Neuronal stem cell (in vitro differentiated cells): ENCODE data around the gene LDB3.

Experiments used
- DNase-seq: peaks from one replicate; pipeline ENCODE4 v3.0.0-alpha.2; 2013; ENCODE audit warnings: low spot score
- H2AFZ ChIP-seq: one replicate; pipeline ENCODE4 v1.6.1; 2013; ENCODE audit warnings: mild to moderate bottlenecking, low read length, inconsistent platforms
- H2AK5ac ChIP-seq: 2 replicates; pipeline ENCODE4 v1.6.1; 2013; ENCODE audit warnings: low read depth, mild to moderate bottlenecking, inconsistent platforms, low read length, moderate library complexity, mixed read lengths
- H2BK120ac ChIP-seq: 2 replicates; pipeline ENCODE4 v1.6.1; 2013; ENCODE audit warnings: low read depth, mild to moderate bottlenecking, inconsistent platforms, low read length, moderate library complexity, mixed read lengths
- H2BK12ac ChIP-seq: one replicate; pipeline ENCODE4 v1.6.1; 2013; ENCODE audit warnings: low read length, inconsistent platforms
- H2BK15ac ChIP-seq: 2 replicates; pipeline ENCODE4 v1.6.1; 2013; ENCODE audit warnings: mild to moderate bottlenecking, low read length, inconsistent platforms, mixed read lengths
- H2BK5ac ChIP-seq: one replicate; pipeline ENCODE4 v1.6.1; 2013; ENCODE audit warnings: inconsistent platforms, mild to moderate bottlenecking, low read length, moderate library complexity
- H3K14ac ChIP-seq: one replicate; pipeline ENCODE4 v1.6.1; 2013; ENCODE audit warnings: low read length, inconsistent platforms
- H3K18ac ChIP-seq: 2 replicates; pipeline ENCODE4 v1.6.1; 2013; ENCODE audit warnings: low read length, inconsistent platforms
- H3K23ac ChIP-seq: 2 replicates; pipeline ENCODE4 v1.6.1; 2013; ENCODE audit warnings: low read depth, mild to moderate bottlenecking, mixed read lengths, low read length, inconsistent platforms; ENCODE audit not compliant: poor library complexity
- H3K27ac ChIP-seq: replicated peaks from 3 replicates; pipeline ENCODE4 v1.5.1; 2013; ENCODE audit warnings: low read length, inconsistent platforms
- H3K27me3 ChIP-seq, 3 experiments: 2 replicates each; pipeline ENCODE4 v1.6.1; 2013; ENCODE audit warnings: low read length in 3 of 3, mild to moderate bottlenecking in 2 of 3, inconsistent platforms in 1 of 3, low read depth in 1 of 3, mixed read lengths in 1 of 3, moderate library complexity in 1 of 3; ENCODE audit not compliant: control insufficient read depth in 3 of 3, insufficient read depth in 3 of 3
- H3K36me3 ChIP-seq, 2 donors: replicated peaks in 1 of 2; 2 replicates each; pipeline ENCODE4 v1.6.1; 2013; ENCODE audit warnings: low read length in 2 of 2; ENCODE audit not compliant: control insufficient read depth in 2 of 2, insufficient read depth in 2 of 2
- H3K4ac ChIP-seq: 2 replicates; pipeline ENCODE4 v1.6.1; 2013; ENCODE audit warnings: inconsistent platforms, mild to moderate bottlenecking, low read length, moderate library complexity
- H3K4me1 ChIP-seq, 2 donors: 1 replicate in 1 of 2; 2 replicates in 1 of 2; pipeline ENCODE4 v1.6.1; 2013; ENCODE audit warnings: low read length in 2 of 2, low read depth in 1 of 2; ENCODE audit not compliant: control insufficient read depth in 2 of 2, insufficient read depth in 1 of 2
- H3K4me2 ChIP-seq: one replicate; pipeline ENCODE4 v1.6.1; 2013; ENCODE audit warnings: mild to moderate bottlenecking, low read length, inconsistent platforms; ENCODE audit not compliant: insufficient read depth, poor library complexity, severe bottlenecking
- H3K4me3 ChIP-seq, 2 donors: 2 replicates each; pipeline ENCODE4 v1.5.1; 2013; ENCODE audit warnings: low read length in 2 of 2, mild to moderate bottlenecking in 2 of 2, inconsistent platforms in 1 of 2, moderate library complexity in 1 of 2
- H3K79me1 ChIP-seq: one replicate; pipeline ENCODE4 v1.6.1; 2013; ENCODE audit warnings: low read depth, mild to moderate bottlenecking, inconsistent platforms, low read length, moderate library complexity
- H3K9ac ChIP-seq: one replicate; pipeline ENCODE4 v1.6.1; 2013; ENCODE audit warnings: mild to moderate bottlenecking, low read depth, low read length, inconsistent platforms; ENCODE audit not compliant: poor library complexity
- H3K9me3 ChIP-seq, 2 donors: replicated peaks in 1 of 2; 2 replicates each; pipeline versions ENCODE3 to v1.6.1; 2013; ENCODE audit warnings: low read length in 2 of 2, mild to moderate bottlenecking in 2 of 2, inconsistent platforms in 1 of 2, low read depth in 1 of 2, mixed read lengths in 1 of 2, moderate library complexity in 1 of 2; ENCODE audit not compliant: control insufficient read depth in 2 of 2, insufficient read depth in 1 of 2
- H4K8ac ChIP-seq: one replicate; pipeline ENCODE4 v1.6.1; 2013; ENCODE audit warnings: low read depth, mild to moderate bottlenecking, inconsistent platforms, low read length, moderate library complexity
- H4K91ac ChIP-seq: one replicate; pipeline ENCODE4 v1.6.1; 2013; ENCODE audit warnings: low read length, low read depth, mild to moderate bottlenecking, inconsistent platforms; ENCODE audit not compliant: poor library complexity
- WGBS, 2 donors: extraction: QIAGEN DNeasy Blood & Tissue Kit; methylation state at CpG; one replicate each; pipeline ENCODE4 v1.1.7; 2013; ENCODE audit warnings: missing lambda C conversion rate in 2 of 2, mixed read lengths in 1 of 2; ENCODE audit not compliant: insufficient read length in 2 of 2, insufficient replicate concordance in 1 of 2; ENCODE audit errors: extremely low coverage in 2 of 2; 5-methylcytosine and 5-hydroxymethylcytosine counted together

LDB3 gene

GRCh38 chr10:86779220-86780017 is 111.1 kb downstream of the LDB3 start:
- H3K79me1 ChIP-seq, result peaks cover 1% of the 10 kb centered on the region
- no peak overlapping the region for H3K4me2 ChIP-seq
- no peak overlapping the region for H3K18ac ChIP-seq
- H3K4me1 ChIP-seq, result peaks cover 6 to 12% of the 10 kb centered on the region in 2 donors
- H4K8ac ChIP-seq, result no peak overlapping the region
- H3K4me3 ChIP-seq, result no peak overlapping the region
- no peak overlapping the region for H3K9ac ChIP-seq
- H2AK5ac ChIP-seq, result no peak overlapping the region
- no peak overlapping the region for H2BK12ac ChIP-seq
- H2BK5ac ChIP-seq, result no peak overlapping the region
- no peak overlapping the region for H4K91ac ChIP-seq
- no peak for DNase-seq
- no peak overlapping the region for H2AFZ ChIP-seq
- no peak overlapping the region for H3K27ac ChIP-seq
- no peaks in the 10 kb centered on the region for H3K27me3 ChIP-seq
- no peak overlapping the region for H2BK15ac ChIP-seq
- H3K14ac ChIP-seq, result no peak overlapping the region
- H3K4ac ChIP-seq, result no peak overlapping the region
- H3K23ac ChIP-seq, result no peak overlapping the region
- peaks cover 0 to 24% of the 10 kb centered on the region in 2 donors for H3K36me3 ChIP-seq
- H2BK120ac ChIP-seq, result no peak overlapping the region
- WGBS, 2 donors, result no CpG with 5 or more reads among the region's 5 CpGs
- peaks cover 2 to 38% of the 10 kb centered on the region in 2 donors for H3K9me3 ChIP-seq

- H4K91ac ChIP-seq, result no peak overlapping the region
- no peak overlapping the region for H2AK5ac ChIP-seq
- H2AFZ ChIP-seq, result no peak overlapping the region
- no peak overlapping the region for H3K4ac ChIP-seq
- no CpG with 5 or more reads among the region's 1 CpG for WGBS, 2 donors
- no peak overlapping the region for H2BK120ac ChIP-seq
- H4K8ac ChIP-seq, result no peak overlapping the region
- H3K9me3 ChIP-seq, result peaks cover 2 to 47% of the 10 kb centered on the region in 2 donors
- no peak overlapping the region for H3K4me2 ChIP-seq
- H3K36me3 ChIP-seq, result peaks cover 0 to 20% of the 10 kb centered on the region in 2 donors
- no peak overlapping the region for H2BK5ac ChIP-seq
- no peak overlapping the region for H2BK15ac ChIP-seq
- H3K27me3 ChIP-seq, result no peaks in the 10 kb centered on the region
- no peak overlapping the region for H3K23ac ChIP-seq
- peaks cover 6% of the 10 kb centered on the region for H3K79me1 ChIP-seq
- H3K4me1 ChIP-seq, result peaks cover 13% of the 10 kb centered on the region in 2 donors
- H2BK12ac ChIP-seq, result no peak overlapping the region
- H3K14ac ChIP-seq, result no peak overlapping the region
- H3K18ac ChIP-seq, result no peak overlapping the region
- no peak overlapping the region for H3K9ac ChIP-seq
- DNase-seq, result no peak
- no peak overlapping the region for H3K4me3 ChIP-seq
- no peak overlapping the region for H3K27ac ChIP-seq
These were observed 114.5 kb downstream of the LDB3 start for GRCh38 chr10:86782701-86783418.

GRCh38 chr10:86785037-86785436 is 116.7 kb downstream of the LDB3 start:
- Histone ChIP-seq H2BK12ac (no peak overlapping the region), H2BK5ac (no peak overlapping the region), H4K8ac (no peak overlapping the region), H3K14ac (no peak overlapping the region), H3K4me1 (peaks cover 13% of the 10 kb centered on the region in 2 donors), H3K18ac (no peak overlapping the region), H3K27ac (peak overlapping the region; percentile 35), H3K23ac (no peak overlapping the region), H3K27me3 (no peaks in the 10 kb centered on the region), H3K36me3 (peaks cover 0 to 2% of the 10 kb centered on the region in 2 donors), H3K79me1 (peaks cover 6% of the 10 kb centered on the region), H3K4ac (no peak overlapping the region), H2BK15ac (no peak overlapping the region), H2BK120ac (no peak overlapping the region), H2AK5ac (no peak overlapping the region), H3K4me3 (no peak overlapping the region), H3K9me3 (peaks cover 0 to 33% of the 10 kb centered on the region in 2 donors), H3K9ac (no peak overlapping the region), H2AFZ (no peak overlapping the region), H4K91ac (no peak overlapping the region), H3K4me2 (no peak overlapping the region)
- no CpG with 5 or more reads among the region's 4 CpGs for WGBS, 2 donors
- DNase-seq, result no peak
